NCI-H1105 treated with DMSO at 0.1 percent for 48 hours (cell line): ENCODE data around the gene FXYD4.

ENCODE experiments used
- DNase-seq: peaks from one replicate; lab custom pipeline; 2025; lab: John Stamatoyannopoulos, UW

FXYD4 gene

DNA sequence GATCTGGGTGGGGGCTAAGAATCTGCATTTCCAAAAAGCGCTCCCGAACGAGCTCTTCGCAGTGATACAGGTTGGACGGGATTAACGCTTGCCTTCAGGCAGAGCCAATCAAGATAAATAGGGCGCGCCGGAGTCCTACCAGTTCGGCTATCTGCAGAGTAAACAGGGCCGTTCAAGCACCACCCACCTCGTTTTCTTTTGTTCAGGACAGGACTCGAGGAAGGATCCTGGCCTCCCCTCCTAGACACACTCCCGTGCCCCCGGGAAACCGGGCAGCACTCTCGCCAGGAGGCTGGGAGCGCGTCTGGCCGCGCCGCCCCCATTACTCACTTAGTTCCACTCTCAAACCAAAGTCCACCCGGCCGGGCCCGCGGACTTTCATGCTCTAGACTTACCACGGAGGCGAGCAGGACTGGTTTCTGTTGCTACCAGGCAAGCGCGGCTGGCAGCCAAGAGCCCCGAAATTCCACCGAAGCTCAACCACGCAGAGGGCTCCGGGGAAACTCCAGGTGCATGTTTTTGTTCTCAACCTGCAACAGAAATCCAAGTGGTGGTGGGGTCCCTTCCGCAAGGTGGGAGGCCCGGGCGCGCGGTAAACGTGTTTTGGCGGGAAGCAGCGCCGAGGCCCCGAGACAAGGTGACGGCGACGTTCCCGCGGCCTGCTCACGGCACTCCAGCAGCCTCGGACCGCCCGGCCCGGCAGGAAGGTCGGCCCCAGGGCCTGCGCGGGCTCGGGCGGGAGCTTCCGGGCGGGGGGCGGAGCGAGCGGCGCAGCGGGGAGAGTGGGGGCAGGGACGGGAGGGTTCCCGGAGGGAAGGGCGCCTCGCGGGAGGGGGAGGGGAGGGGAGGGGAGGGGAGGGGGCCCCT is 24.9 kb downstream of the FXYD4 start:
- DNase-seq, result peak; percentile 64

- DNase-seq, result peak; percentile 72
Observed at GRCh38 chr10:43396928-43397624, 25.6 kb downstream of the FXYD4 start.

GRCh38 chr10:43398939-43399319 is 27.5 kb downstream of the FXYD4 start:
- no peak for DNase-seq

DNA sequence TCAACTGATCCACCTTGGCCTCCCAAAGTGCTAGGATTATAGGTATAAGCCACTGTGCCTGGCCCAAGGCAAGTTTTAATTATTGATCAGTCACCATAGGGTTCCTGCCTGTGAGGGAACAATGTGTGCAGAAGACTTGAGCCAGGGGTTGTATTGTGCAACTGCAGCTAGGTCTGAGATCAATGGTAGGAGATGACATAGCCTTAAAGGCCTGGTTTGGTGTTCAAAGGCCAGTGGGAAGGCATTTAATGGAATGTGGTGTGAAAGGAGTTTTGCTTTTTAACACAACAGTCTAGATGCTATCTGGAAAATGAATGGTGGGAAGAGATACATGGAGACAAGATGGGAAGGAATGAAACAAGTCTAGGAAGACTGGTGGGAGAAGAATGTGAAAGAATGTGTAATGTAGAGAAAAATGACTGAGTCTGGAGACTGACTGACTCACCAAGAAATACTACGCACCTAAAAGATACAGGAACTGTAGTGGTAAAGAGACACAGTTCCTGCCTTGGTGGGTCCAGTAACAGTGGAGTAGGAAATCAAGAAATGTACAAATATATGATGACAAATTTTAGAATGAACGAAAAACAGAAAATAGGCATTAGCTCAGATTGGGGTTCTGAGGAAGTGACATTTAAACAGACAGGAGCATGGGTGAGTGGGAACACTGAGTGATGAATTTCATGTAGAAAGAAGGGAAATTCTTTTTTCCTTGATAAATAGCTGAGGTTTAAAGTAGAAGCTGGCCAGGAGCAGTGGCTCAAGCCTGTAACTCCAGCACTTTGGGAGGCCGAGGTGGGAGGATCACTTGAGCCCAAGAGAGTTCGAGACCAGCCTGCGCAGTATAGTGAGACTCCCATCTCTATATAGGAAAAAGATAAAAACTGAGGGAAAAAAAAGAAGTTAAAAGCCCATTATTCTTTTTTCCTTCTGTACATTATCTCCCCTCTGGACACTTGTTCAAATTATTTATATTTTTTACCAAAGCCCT is 28.2 kb downstream of the FXYD4 start:
- no peak for DNase-seq

DNA sequence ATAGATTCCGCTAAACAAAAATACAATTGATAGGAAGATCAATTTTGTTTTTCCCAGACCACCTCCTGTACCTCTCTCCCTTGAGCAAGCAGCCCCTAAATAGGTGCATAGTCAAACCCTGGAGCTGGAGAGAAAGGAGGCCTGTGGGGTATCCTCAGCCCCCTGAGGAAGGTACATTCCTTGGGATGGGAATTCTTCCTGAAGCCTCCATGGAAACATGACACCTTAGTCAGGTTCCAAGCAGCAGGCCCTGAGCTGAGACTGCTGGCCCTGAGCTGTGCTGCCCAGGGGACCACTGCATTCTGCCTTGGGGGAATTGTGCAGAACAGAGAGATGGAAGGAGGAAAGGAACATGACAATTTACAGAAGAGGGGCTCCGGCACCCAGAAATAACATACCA is 30.2 kb downstream of the FXYD4 start:
- DNase-seq, result no peak

GRCh38 chr10:43402176-43402575 is 30.7 kb downstream of the FXYD4 start:
- no peak for DNase-seq

DNA sequence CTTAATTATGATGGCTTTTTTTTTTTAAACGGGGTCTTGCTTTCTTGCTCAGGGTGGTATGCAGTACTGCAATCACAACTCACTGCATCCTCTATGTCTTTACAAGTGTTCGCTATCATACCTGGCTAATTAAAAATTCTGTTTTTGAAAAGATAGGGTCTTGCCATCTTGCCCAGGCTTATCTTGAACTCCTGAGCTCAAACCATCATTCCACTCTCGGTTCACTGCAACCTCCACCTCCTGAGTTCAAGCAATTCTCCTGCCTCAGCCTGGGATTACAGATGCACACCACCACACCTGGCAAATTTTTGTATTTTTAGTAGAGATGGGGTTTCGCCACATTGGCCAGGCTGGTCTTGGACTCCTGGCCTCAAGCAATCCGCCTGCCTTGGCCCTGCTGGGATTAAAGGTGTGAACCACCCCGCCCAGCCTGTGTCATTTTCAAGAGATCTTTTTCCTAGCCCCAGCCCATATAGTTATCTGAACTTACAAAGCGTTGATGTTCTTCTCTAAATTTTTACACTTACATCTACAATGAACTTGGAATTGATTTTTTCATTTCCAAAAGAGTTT is 31.5 kb downstream of the FXYD4 start:
- no peak for DNase-seq

- DNase-seq, result no peak
Observed at GRCh38 chr10:43403911-43404703, 32.7 kb downstream of the FXYD4 start.

GRCh38 chr10:43404704-43405084 is 33.3 kb downstream of the FXYD4 start:
- no peak for DNase-seq

DNA sequence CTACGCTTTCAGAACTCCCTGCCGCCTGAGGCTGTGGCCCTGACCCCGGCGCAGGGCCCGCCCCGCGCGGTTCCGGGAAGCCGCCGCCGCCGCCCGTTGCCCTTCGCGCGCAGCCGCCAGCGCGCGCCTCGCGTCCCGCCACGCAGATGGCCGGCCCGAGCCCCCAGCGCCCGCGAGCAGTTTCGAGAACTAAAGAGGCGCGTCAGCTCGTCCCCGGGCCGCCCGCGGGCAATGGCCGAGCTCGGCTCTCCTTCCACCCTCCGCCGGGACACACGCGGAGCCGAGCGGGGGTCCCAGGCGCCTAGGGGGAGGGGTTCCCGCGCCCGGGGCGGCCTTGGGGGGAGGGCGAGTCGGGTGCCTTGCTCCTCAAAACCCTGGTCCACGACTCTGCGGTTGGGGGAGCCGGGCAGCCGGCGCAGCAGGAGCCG is 35.7 kb downstream of the FXYD4 start:
- no peak for DNase-seq

DNA sequence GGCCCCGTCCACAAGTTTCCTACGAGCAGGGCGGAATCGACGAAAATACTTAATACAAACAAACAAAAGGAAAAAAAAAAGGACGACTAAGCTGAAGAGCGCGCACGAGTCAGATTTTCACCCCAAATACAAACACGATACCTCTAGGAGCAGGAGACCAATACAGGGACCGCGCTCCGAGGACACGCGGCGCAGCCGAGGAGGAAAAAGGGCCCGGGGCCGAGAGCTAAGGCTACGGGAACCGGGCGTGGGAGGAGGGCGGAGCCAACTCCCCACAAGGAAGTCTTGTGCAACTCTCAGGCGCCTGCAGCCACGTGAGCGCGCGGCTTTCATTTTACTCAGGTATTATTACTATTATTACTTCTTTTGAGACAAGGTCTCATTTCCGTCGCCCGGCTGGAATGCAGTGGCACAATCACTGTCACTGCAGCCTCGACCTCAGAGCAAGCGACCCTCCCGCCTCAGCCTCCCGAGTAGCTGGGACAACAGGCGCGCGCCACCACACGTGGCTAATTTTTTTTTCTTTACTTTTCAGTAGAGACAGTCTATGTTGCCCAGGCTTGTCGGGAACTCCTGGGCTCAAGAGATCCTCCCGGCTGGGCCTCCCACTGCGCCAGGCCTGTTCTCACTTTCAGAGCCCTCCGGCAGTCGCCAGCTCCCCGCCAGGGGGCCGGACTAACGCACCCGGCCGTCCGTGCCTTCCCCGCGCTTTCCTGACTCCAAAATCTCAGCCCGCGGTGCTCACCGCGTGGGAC is 36.3 kb downstream of the FXYD4 start:
- DNase-seq, result peak; percentile 45

DNA sequence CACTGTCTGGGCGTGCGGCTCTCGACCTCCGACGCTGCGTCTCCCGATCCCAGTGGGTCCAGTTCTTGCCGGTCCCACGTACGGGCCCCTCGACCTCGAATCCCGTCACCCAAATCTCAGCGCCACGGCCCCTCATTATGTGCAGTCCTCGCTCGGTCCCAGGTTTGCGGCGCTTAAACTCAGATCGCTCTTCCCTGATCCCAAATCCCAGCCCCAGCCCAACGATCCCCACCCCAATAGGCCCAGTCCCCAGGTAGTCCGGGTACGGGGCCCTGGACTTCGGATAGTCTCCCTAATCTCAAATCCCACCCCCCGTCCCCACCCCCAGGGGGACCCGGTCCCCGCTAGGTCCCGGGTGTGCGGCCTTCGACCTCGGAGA is 36.9 kb downstream of the FXYD4 start:
- DNase-seq, result no peak

DNA sequence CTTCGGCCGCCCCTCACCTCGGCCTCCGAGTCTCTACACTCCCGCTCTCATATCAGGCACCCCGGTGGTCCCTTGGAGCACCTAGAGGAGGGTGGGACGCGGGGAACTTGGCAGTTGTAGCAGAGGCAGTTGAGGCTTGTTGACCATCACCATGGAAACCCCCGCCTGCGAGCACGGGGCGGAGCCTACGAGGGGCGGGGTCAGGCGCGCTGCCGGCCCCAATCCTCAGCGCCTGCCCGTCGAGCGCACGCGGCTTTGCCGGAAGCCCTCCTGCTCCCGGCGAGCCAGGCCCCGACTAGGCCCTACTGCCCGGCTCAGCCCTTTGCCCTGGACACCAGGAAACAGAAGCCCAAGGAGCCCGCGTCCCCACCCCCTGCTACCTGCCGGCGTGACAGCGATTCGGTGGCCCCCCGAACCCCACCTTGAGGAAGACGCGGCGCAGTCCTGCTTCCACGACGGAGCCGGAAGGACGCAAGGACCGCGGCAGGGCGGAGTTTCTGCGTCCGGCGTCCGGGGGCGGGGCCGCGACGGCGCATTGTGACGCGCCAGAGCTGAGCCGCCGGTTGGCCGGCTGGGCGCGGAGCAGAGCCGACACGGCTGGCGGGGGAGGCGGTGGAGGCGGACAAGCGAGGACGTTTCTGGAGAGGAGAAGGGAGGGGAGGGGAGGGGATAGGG is 37.4 kb downstream of the FXYD4 start, which contains the start of gene HNRNPF:
HNRNPF (minus strand) TSS at position 477 of the 675 bp plus-strand sequence. CDS start 21,302 bp downstream, outside the sequence.
- DNase-seq, result peak; percentile 76

DNA sequence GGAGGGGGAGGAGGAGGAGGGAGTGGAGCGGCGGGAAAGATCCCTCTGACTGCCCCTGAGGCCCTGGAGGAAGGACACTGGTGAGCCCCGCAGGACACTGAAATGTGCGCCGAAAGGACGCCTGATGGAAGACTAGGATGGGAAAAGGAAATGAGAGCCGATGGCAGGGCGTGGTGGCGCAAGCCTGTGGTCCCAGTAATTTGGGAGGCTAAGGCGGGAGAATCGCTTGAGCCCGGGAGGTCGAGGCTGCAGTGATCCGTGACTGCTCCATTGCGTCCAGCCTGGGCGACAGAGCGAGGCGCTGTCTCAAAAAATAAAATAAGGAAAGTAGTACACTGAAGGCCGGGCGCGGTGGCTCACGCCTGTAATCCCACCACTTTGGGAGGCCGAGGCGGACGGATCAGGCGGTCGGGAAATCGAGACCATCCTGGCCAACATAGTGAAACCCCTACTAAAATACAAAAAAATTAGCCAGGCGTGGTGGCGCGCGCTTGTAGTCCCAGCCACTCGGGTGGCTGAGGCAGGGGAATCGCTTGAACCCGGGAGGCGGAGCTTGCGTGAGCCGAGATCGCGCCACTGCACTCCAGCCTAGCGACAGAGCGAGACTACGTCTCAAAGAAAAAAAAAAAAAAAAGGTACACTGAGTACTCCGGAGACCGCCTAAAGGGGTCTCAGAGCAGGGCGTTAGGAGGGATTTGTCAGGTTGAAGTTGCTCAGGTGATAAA is 38.1 kb downstream of the FXYD4 start:
- DNase-seq, result no peak

- DNase-seq, result no peak
Observed at GRCh38 chr10:43410345-43410744, 38.9 kb downstream of the FXYD4 start.

DNA sequence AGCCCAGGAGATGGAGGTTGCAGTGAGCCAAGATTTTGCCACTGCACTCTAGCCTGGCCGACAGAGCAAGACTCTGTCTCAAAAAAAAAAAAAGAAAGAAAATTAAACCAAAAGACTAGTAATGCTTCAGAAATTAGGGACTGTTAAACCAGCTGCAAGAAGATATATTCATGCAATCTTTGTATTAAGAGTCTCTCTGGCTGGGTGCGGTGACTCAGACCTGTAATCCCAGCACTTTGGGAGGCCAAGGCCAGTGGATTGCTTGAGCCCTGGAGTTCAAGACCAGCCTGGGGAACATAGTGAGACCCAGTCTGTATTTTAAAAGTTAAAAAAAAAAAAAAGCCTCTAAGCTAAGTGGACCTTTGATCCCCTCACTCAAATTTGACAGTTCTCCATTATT is 40.1 kb downstream of the FXYD4 start:
- no peak for DNase-seq

DNA sequence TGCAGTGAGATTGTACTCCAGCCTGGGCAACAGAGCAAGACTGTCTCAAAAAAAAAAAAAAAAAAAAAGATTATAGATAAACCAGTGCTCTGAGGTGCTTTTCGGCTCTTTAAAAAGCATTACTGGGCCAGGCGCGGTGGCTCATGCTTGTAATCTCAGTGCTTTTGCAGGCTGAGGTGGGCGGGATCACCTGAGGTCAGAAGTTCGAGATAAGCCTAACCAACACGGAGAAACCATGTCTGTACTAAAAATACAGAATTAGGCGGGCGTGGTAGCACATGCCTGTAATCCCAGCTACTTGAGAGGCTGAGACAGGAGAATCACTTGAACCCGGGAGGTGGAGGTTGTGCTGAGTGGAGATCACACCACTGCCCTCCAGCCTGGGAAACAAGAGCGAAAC is 44.1 kb downstream of the FXYD4 start:
- DNase-seq, result no peak

GRCh38 chr10:43417950-43418768 is 46.7 kb downstream of the FXYD4 start:
- DNase-seq, result no peak
